H4 (cell line): ENCODE data around the gene CCDC12. TPM values are rescaled to one million over a fixed set of nuclear protein-coding genes. Genes with fewer than 3 reads are reported as not detected.
"Not testable (repeated sequence)": the region's sequence is repeated elsewhere in the genome, so short reads cannot be mapped to it uniquely, and the experiment has no call there.

Source experiments
- DNase-seq: peaks from one replicate; pipeline ENCODE4 v3.0.0-alpha.2; 2015; ENCODE audit warnings: low spot score
- total RNA-seq: library from RNA; depleted of rRNA; stranded (reverse); fragments of >200 nt; shearing (Covaris generic); gene quantifications from 2 replicates; pipeline ENCODE4 v1.2.3, GENCODE V29; 2014

The CCDC12 gene
- total RNA-seq, 1 experiment from 2014 or later: 15.1 TPM

DNA sequence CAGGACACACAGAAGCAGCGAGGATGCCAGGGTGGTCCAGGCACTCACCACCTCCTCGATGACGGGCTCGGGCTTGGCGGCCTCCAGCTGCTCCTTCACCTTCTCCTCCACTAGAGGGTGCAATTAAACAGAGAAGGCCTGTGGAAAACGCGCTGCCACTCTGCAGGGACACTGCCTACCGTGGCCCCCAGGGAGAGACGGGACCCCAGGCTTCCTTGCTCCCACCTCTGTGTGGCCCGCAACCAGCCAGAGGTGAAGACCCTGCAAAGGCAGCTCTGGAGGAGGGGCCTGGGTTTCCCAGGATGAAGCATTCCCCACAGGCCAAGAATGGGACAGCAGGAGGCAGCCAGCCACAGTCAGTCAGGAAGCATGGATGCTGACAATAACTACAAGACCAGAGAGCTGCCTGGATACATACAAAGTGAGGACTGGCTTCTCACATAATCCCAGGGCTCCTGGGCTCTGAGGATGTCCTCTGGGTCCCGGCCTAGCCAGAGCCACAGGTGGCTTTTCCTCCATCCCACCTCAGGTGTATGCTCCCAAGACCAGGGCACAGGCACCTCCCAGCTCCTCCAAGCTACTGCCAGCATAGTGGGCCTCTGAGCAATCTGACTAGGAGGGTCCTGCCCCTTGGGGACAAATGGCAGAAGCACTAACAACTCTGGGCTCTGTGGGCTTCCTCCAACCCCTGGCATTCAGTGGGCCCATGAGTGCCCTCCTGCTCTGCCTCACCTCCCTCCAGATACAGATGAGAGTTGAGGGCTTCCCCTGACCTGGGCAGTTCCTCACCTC lies 52.8 kb downstream of the CCDC12 start:
- no peak for DNase-seq

DNA sequence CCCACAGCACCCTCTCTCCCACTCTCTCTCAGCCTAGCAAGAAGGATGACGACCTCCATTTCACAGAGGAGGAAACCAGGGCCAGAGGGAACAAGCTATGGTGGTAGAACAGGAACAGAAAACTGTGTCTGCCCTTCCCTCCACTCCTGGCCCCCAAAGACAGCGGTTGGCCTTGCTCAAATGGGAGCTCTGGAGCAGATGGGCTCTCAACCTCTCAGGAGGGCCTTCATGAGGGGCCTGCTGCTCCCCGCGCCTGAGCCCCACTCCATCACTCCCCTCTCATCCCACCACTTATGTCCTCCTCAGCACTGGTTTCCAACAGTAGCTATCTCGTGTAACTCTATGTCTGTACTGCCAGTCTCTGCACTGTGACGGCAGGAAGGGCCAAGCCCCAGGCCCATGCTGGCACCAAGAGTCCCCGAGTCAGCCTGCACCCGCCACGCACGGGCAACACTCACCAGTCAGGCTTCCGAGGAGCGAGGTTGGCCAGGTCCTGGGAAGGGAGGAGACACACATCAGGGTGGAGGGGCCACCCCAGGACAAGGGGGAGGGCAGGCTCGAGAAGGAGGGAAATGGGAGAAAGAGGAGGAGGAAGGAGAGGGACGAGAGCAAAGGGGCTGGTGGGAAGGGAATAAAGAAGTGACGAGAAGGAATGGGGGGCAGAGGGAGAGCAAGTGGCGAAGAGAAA lies 53.5 kb downstream of the CCDC12 start:
- no peak for DNase-seq

DNA sequence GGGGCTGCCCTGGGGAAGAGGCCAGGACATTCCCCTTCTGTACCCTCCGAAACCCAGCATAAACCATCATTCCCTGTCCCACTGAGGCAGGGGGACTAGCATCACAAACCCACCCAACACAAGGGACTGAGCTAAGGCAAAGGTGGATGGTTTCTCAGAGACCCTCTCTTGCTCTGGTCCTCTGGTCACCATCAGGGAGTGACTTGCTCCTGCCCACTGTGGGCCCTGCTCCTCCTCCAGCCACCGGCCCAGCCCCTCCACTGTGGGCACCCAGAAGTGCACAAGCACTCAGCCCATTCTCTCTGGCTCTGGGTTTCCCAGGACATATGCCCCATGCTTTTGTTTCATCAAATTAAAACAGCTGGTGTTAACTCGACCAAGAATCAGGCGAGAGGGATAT lies 54.1 kb downstream of the CCDC12 start:
- no peak for DNase-seq

DNA sequence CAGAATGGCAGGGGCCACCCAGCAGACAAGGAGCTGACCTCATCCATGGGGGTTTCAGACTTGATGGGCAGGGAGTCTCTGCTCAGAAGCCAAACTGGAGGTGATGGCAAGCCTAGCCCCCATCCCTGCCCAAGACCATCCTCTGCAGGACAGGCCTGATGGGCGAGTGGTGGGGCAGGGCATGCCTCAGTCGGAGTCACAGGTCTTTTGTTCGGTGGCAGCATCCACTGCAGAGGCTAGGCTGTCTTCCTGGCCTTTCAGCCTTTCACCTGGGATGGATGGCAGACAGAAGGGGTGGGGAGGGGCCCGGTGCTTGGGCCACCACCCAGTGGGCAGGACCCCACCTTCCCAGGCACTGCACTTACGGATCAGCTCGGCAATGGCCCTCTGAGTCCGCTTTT lies 54.7 kb downstream of the CCDC12 start:
- DNase-seq: no peak

DNA sequence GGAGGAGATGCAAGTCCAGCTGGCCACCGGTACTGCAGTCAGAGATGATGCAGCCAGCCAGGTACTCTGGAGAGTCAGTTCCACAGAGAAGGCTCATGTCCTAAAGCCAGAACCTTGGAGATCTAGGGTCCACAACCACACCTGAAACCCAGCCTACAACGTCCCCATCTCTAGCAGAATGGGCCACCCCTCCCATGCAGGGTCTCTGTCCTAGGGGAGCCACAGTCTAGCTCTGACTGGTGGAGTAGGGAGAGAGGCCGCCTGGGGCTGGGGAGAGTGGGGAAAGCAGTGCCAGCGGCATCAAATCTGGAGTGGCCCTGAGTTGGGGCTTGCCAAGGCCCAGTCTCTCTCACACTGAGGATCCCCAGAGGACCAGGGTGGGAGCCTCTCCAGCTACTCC lies 55.5 kb downstream of the CCDC12 start:
- no peak for DNase-seq

DNA sequence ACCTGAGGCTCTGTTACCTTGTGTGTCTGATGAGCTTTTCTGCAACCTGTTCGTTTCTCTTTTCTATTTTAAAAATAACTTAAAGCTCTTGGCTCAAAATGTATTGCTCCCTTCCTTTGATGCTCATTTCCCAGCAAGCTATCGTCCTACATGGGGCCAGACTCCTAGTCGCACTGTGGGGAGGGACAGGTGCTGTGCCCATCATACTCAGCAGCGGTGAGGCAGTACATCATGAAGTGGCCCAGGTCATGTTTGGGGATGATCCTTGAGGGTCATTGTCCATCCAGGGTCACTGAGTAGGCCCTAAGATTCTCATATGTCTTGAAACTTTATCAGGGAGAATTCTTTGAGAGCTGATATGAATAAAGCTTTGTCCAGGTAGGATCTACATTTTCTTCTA lies 57.9 kb downstream of the CCDC12 start:
- no peak for DNase-seq

DNA sequence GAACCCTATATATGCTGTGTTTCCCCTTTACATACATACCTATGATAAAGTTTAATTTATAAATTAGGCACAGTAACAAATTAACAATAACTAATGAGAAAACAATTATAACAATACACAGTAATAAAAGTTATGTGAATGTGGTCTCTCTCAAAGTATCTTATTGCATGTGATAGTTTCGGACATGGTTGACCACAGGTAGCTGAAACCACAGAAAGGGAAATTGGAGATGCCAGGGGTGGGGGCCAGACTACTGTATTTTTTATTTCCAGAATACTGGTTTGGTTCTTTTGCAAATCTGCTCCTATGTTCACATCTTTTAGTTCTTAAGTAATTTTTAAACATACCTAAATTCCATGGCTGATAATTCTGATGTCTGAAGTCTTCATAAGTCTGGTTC lies 58.3 kb downstream of the CCDC12 start:
- no peak for DNase-seq

DNA sequence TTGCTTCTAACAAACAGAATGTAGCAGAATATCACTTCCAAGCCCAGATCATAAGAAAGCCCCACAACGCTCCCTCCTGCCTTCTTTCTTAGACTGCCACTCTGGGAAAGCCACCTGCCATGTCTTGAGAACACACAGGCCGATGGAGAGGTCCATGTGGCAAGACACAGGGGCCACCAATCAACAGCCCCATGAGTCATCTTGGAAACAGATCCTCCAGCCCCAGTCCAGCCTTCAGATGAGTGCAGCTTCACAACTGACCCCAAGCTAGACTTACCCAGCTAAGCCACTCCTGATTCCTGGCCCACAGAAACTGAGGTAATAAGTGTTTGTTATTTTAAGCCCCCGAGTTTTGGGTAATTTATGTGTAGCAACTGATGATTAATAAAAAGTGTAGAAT lies 59.3 kb downstream of the CCDC12 start:
- DNase-seq: no peak

DNA sequence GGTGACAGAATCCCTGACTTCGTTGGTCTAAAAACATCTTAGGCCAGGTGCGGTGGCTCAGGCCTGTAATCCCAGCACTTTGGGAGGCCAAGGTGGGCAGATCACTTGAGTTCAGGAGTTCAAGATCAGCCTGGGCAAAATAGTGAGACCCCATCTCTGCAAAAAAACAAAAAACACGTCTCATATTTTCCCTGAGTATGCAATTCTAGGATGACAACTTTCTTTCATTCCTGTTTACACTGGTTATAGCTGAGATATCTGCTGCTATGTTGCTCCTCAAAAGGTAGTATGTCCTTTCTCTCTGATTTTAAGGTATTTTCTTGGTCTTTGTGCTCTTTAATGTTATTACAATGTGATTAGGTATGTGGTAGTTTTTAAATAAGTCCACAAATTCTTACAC lies 59.7 kb downstream of the CCDC12 start:
- DNase-seq: no peak

DNA sequence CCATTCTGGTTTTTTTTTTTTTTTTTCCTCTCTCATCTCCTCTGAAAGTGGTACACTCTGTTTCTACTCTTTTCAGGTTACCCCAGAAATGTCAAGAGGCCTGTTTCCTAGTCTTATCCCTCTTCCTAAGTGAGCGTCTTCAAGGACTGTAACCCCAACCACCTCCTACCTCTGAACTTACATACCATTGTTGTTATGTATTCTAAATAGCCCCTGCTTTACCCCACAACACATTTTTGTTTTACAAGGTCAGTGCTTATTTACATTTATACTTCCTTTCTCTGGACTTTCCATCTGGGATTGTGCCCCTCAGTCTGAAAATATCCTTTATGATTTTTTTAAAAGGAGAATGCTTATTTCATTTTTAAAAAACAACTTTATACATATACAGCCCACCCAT lies 60.3 kb downstream of the CCDC12 start:
- DNase-seq: no peak

DNA sequence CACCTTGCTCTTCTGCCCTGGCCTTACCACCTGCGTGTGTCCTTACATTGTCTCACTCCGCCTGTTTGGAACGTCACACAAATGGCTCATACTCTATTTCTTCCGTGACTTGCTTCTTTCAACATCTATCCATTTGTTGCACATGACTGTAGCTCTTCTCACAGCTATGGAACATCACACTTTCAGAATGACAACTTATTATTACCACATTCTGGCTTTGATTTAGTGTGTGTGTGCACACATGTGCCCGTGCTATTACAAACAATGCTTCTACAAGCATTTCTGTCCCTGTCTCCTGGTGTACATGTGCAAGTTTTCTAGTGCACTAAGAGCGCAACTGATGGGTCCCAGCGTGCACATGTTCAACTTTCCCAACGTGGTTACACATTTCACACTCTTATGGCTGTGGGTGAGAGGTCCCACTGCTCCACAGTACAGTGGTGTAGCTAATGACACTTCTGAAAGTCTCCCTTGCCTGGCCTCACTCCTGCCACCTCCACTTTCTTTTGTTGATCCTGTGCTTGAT lies 61.2 kb downstream of the CCDC12 start:
- no peak for DNase-seq

DNA sequence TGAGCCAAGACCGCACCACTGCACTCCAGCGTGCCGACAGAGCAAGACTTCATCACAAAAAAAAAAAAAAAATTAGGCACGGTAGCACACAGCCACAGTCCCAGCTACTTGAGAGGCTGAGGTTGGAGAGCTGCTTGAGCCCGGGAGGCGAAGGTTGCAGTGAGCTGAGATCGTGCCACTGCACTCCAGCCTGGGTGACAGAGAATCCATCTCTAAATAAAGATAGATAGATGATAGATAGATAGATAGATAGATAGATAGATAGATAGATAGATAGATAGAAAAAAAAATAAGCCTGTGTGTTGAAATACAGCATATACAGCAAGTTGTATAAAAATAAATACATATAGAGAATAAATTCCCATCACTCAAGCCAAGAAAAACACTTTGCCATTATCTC lies 61.7 kb downstream of the CCDC12 start:
- DNase-seq: no peak

DNA sequence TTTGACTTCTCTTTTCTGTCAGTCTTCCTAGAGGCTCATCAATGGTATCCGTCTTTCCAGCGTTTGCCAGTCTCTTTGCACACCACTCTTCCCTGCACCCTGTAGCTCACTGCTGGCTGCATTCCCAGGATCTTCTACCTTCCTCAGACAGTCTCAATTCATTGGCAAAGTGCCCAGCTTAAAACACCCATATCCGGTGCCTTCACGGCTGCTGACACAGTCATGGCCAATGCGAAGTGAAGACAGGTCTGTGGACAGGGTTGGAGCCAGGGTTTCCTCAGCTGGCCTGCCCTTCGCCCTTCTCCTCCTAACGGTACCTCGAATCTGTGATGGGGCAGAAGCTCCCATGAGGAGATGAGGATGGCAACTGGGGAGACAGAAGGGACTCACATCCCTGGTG lies 62.9 kb downstream of the CCDC12 start:
- DNase-seq: peak; percentile 41

DNA sequence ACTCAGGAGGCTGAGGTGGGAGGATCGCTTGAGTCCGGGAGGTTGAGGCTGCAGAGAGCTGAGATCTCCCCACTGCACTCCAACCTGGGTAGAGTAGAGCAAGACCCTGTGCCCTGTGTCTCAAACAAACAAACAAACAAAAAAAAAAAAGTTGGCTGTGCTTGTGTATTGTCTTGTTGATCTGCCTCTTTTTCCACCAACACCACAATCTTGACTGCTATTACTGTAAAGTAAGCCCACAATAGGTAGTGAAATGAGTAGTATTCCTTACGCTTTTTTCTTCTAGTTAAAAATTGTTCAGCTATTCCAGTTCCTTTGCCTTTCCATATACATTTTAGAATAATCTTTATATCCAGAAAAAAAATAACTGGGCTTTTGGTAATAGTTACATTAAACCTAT lies 63.6 kb downstream of the CCDC12 start:
- no peak for DNase-seq

DNA sequence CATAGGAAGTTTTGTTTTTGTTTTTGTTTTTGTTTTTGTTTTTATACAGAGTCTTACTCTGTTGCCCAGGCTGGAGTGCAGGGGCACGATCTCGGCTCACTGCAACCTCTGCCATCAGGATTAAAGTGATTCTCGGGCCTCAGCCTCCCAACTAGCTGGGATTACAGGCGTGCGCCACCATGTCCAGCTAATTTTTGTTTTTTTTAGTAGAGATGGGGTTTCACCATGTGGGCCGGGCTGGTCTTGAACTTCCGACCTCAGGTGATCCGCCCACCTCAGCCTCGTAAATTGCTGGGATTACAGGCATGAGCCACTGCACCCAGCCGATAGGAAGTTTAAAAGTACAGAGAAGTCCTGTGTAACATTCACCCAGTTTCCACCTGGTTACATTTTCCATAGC lies 65.6 kb downstream of the CCDC12 start:
- DNase-seq: not testable (repeated sequence)

DNA sequence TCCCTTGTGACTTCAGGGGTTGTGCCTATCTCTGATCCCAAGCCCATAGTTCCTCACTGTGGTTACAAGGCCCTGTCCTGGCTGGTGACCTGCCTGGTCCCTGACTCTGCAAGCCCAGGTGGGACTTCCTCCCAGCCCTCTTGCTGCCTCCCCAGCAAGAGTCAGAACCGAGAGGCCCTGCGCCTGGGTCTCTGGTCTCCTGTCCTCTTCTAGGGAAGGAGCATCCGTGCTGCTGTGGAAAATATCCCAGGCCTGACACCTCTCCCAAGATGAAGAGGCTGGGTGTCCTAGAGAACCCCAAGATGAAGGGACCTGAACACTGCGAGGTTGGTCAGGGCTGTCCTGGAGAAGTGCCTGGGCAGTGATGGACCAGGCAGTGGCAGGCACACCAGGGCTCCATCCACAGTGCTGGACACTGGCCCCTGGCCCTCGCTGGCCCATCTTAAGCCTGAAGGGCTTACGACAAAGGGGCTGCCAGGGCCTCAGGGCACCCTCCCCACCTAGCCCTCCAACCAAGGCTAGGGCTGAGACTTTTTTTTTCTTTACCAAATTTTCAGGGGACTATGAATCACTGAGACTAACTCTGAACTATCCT lies 66.3 kb downstream of the CCDC12 start:
- DNase-seq: no peak

DNA sequence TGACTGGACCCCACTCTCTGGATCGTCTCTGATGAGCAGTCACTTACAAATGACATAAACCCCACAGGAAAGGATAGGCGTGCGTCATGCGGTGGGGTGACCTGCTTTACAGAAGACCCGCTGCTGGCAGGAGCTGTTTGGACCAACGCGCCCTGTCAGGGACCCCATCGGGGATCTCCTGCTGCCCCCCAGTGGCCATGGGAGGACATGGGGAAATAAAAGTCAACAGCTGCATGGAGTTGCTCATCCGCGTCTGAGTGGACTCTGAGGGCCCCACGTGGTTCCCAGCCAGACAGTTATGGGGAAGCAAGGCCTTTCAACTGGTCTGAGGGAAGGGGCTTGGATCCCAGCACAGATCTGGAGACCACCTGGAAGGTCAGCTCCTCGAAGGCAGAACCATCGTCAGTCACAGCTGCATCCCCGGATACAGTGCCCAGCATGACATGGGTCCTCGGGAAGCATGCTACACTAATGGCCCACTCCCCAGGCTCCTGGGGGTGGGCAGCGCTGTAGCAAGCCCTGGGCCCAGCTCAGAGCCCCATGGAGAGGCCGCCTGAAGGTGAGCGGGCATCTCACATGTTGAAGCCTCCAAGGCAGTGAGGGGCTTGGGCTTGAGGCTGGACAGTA lies 66.9 kb downstream of the CCDC12 start:
- peak; percentile 58 for DNase-seq

DNA sequence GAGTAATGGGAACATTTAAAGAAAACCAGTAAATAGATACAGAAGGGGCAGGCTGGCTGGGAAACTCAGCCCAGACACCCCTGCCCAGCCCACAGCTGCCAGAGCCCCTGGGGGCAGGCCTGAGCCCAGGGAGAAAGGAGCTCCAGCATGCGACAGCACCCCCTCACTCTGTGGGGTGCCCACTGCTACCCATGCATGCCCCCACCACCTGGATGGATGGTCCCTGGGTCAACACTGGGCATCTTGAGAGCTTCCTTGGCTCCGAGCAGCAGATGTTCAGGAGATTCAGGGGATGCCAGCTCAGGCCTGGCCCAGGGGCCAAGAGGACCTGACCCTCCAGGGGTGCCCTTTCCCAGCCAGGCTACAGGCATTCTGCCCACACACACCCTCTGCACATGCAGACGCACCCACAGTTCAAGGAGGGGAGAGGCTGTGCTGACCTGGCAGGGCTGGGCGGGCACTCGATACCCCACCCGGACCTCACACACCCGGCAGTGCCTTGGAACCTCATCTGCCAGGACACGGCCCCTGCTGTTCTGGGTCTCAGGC lies 67.5 kb downstream of the CCDC12 start:
- DNase-seq: no peak

DNA sequence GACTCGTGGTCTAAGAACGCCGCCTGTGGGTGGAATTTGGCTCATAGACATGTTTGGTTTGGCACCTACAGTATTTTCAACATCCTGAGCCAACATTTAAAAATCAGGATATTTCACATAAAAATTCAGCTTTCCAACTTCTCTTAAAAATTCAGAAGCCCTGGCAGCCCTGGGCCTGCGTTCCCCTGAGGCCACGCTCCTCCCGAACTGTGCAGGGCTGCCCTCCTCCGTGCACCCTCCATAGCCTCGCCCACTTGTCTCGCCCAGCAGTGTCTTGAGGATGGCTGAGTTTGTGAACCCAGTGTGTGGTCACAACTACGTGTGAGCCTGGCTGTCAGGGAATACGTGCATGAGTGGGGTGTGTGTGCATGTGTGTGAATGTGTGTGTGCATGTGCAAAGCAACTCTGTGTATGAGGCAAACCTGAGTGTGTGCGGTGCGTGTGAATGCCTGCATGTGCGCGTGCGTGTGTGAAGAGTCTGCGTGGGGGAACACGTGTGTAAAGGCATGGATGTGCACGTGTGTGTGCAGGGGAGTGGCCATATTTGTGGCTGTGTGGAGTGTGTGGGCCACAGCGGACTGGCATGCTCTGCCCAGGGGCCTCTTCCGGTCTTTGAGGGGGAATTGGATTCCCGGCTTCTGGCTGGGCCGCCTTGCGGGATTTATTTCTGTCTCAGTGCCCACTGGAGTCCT lies 68.1 kb downstream of the CCDC12 start:
- no peak for DNase-seq

DNA sequence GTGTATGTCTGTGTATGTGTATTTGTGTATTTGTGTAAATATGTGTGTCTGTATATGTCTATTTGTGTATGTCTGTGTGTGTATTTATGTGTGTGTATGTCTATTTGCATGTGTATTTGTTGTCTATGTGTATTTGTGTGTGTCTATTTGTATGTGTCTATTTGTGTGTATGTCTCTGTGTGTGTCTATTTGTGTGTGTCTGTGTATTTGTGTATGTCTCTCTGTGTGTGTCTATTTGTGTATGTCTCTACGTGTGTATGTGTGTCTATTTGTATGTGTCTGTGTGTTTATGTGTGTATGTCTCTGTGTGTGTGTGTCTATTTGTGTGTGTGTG lies 68.6 kb downstream of the CCDC12 start:
- no peak for DNase-seq

DNA sequence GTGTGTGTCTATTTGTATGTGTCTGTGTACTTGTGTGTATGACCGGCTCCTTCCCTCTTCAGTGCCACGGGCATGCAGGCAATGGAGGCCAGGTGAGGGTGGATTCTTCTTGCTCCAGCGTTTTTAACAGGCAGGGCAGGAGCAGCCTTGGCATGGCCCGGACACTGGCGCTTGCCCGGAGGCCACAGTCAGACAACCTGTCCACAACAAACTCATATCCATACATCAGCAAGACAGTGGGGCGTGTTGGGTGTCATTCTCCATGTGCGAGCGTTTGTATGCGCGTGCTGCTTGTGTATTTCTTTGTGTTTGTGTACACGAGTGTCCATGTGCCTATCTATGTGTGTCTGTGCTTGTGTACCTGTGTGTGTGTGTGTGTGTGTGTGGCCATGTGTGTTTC lies 69.3 kb downstream of the CCDC12 start:
- no peak for DNase-seq
